GM03348 (cell line): ENCODE data around the gene THAP4.

Experiments
- DNase-seq: peaks from one replicate; pipeline ENCODE4 v3.0.0; 2012; ENCODE audit warnings: low spot score

Gene THAP4

DNA sequence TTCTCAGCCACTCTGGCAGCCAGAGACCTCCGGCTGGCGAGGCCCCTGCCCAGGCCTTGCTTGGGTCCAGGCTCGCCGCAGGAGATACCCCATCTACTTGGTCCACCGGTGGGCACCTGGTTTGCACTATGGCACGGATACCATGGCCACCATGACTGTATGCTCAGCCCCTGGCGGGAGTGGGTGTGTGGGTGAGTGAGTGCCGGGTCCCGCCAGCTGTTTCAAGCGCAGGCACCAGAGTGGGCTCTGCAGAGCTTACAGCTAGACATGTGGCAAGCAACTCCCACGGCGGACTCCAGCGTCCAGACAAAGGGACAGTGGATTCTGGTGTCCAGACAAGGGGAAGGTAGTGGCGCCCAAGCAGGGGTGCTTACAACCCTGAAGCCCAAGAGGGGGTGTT is 2.0 kb upstream of the THAP4 start:
- no peak for DNase-seq

DNA sequence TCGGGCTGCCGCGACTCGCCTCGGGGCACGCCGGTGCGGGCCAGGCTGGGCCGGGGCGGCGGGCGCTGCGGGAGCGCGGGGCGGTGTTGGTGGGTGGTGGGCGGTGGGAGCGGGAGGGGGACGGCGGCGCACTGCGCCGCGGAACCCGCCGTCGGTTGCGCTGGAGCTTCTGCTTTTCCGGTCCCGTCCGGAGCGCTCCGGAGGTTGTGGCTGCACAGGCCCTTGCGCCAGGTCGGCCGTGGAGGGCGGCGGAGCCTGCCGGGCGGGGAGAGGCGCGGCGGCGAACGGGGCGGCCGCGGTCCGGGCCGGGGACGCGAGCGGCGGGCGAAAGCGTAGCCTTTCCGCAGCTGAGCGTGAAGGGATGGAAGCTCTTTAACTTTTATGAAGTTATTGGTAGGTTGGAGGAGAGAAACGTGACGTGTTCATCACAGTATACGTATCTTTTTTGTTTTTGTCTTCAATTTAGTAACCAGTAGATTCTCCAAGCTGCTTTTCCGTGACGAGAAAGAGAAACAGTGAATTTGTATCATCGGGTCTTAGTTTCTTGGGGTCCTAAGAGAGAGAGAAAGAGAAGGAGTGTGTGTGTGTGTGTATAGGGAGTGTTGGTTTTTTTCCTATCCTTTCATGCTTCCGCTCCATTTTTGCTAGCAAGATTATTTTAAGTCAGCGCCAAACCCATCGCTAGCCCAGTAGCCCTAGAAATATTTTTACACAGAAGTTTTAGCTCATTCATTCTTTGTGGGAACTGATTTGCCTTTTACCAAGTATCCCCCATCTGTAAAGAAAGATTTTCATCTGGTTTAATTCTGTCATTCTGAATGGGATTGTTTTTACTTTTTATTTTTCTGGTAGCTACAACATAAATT is 1.1 kb upstream of the THAP4 start:
- DNase-seq = peak; percentile 79

DNA sequence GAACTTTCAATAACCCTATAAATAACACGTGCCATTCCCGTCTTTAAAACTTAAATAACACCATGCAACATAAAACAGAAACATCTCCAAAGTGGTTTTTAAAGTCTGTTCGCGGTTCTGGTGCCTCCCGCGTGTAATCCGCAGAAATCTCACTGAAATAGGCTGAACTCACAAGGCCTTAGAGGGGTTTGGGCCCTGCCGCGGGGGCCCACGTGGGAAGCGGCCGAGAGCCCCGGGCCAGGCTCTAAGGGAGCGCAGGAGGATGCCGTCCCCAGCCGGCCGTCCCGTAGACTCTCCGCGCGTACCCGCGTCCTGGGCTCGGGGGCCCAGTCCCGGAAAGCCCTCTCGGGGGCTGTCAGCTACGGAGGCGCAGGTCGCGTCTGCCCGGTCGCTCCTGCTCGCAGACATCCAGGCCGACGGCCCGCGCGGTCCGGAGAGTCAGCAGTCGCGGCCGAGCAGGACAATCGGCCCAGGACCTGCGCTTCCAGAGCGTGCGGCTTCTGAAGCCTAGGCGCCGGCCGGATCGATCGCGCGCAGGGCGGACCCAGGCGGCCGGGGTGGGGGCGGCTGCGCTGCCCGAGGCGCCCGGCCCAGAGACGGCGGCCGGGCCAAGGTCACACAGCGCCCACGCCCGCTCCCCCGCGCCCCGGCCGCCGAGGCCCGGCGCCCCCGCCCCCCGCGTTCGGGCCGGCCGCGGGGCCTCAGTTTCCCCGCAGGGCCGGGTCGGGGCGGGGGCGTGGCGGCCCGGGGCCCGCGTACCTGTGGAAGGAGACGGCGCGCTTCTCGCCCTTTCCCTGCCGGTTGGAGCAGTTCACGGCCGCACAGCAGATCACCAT is 558 bp downstream of the THAP4 start:
- DNase-seq = peak; percentile 77

DNA sequence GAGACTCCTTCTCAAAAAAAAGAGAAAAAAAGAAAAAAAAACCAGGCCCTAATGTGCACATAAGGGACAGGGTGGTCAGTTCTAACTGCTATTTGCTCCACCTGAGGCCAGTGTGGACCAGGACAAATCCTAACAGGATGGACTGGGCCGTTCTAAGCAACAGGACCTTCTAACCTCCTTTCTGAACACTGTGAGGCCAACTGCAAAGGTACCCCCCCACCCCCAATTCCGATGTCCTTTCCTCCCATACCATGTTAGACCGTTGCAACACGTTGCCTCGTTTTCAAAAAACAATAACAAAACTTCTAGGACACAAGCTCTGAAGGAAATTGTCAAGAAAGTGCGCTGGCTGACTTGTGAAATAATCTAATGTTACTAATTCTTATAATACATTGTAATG is 1.2 kb downstream of the THAP4 start:
- DNase-seq = peak; percentile 28

DNA sequence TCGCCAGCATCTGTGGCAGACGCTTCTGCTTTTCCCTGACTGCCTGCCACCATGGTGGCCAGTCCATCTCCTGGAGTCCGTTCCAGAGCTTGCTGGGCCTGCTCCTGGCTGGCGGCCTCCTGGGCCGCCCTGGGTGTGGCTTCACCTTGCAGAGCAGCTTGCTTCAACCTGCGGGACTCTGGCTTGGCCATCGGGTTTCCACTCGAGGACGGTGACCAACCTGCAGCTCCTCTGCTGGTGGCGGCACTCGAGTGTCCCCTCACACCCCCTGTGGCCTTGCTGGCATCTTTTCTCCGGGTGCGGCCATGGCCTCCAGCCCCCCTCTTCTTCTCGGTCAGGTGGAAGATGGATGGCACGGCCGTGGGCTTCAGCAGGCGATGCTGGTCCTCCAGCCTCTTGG is 3.4 kb downstream of the THAP4 start:
- no peak for DNase-seq

DNA sequence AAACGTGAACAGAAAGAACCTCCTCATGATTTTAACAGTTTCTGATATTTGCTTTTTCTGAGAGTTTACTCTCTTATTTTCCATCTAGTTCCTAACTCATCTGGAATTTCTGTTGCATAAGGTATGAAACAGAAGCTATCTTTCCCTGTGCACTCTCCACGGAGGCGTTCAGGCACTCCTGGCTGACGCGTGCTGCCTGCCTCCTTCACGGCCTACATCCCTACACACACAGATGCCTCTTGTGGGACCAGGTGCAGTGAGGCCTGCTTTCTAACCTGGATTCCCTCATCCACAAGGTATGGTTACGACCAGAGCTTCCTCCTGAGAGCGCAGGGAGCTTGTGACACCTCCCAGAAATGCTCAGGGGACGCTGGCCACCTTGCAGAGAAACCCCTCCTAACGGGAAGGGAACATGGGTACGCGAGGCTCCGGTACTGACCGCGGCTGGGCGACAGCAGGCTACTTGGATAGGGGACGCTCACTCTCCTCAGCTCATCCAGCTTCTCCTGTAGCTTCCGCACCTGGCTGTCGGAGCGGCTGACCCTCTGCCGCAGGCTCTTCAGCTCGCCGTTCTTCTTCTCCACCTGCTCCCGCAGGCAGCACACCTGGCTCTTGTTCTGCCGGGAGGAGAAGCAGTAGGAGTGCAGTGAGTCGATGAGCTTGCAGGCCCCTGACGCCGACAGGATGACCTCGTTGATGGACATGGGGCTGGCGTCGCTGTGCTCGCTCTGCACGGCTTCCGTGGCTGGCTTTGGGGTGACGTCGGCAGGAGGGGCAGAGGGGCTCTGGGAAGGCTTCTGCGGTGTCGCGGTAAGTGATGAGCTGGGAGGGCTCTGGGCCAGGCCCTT is 4.3 kb downstream of the THAP4 start:
- no peak for DNase-seq

DNA sequence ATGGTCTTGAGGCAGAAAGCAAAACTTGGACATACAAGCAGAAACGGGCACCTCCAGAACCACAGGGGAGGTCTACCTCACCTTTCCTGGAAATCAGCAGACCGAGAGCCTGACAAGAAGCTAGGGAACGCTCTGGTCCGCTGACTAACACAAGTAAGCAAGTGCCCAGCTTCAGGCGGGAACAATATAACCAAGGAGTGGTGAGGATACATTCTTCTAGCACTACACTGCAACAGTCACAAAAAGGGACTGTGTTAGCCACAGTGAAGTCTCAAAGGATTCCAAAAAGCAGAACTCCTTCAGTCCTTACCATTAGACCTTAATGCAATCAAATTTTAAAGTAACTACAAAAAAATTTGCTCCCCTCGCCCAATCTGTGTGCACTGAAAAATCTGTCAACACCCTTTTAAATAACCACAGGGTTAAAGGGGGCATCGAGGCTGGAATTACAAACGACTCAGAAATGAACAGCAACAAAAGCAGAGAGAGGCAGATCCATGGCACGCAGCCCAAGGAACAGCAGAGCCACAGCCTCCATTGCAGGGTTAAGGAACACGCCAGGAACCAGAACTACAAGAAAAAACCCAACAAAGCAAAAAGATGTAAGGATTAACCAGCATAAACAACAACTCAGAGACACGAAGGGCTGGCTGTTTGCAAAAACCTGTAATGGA is 7.1 kb downstream of the THAP4 start:
- no peak for DNase-seq

DNA sequence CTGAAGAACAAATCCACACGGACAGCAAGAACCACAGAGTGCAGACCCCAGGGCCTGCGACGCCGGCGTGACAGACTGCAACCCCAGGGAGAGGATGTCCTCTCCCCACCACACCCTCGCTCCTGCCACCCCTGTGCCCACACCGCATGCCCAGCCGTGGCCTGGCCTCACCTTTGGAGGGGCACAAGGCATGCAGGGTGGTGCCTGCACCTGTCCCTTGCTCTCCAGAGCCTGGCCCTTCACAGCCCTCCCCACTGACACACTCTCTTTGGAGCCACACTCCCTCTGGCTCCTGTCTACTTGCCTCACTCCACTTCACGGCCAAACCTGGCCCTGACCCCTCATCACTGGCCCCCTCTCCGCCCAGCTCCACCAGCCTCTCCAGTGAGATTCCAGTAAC is 9.3 kb downstream of the THAP4 start:
- no peak for DNase-seq

DNA sequence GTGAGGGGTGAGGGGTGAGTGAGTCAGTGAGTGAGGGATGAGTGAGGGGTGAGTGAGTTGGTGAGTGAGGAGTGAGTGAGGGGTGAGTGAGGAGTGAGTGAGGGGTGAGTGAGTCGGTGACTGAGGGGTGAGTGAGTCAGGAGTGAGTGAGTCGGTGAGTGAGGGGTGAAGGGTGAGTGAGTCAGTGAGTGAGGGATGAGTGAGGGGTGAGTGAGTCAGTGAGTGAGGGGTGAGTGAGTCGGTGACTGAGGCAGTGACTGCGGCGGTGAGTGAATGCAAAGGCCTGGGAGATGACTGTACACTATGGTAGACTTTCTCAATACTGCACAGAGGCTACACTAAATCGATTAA is 16.6 kb downstream of the THAP4 start:
- no peak for DNase-seq

DNA sequence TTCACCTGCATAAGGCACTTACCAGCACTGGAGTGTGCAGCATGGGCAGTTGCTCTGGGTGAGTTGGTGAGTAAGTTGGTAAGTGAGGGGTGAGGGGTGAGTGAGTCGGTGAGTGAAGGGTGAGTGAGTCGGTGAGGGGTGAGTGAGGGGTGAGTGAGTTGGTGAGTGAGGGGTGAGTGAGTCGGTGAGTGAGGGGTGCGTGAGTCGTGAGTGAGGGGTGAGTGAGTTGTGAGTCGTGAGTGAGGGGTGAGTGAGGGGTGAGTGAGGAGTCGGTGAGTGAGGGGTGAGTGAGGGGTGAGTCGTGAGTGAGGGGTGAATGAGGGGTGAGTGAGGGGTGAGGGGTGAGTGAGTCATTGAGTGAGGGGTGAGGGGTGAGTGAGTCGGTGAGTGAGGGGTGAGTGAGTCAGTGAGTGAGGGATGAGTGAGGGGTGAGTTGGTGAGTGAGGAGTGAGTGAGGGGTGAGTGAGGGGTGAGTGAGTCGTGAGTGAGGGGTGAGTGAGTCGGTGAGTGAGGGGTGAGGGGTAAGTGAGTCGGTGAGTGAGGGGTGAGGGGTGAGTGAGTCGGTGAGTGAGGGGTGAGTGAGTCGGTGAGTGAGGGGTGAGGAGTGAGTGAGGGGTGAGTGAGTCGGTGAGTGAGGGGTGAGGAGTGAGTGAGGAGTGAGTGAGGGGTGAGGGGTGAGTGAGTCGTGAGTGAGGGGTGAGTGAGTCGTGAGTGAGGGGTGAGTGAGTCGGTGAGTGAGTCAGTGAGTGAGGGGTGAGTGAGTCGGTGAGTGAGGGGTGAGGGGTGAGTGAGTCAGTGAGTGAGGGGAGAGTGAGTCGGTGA is 17.1 kb downstream of the THAP4 start:
- DNase-seq = no peak

DNA sequence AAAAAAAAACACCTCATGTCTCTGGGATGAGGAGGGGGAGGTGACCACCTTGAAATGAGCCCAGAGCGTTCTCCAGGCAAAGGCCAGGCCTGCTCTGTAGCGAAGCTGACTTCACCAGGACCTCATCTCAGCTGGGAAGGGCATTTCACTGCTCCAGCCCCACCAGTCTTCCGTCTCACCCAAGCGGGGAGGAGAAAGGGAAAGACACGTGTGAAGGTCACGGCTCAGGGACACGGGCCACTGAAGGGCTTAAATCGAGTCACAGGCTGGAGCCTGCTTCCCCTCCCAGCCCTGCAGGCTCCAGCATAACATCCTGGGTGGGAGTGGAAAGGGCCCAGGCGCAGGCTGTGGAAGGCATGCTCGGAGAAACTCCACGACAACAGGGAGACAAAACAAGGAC is 18.1 kb downstream of the THAP4 start:
- DNase-seq = no peak

DNA sequence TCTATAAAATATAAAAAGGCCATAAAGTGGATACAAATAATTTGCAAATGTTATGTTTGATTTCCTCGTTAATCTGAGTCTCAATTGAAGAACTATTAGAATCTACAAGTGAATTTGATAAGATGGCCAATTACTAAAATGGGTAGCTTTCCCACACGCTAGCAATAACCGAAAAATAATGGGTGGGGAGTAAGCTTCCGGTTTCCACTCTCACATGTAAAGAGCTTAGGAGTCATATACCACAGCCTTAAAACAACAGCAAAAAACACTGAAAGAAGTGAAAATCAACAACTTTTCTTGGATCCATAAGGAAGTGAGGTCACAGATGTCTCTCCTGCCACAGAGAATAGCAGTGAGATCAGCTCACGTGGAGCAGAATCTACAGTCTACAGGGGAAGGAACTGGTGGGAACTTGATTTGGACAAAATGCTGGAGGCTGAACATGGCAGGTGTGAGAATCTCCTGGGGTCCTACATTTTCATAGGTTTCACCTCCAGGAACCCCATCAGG is 18.6 kb downstream of the THAP4 start:
- no peak for DNase-seq

DNA sequence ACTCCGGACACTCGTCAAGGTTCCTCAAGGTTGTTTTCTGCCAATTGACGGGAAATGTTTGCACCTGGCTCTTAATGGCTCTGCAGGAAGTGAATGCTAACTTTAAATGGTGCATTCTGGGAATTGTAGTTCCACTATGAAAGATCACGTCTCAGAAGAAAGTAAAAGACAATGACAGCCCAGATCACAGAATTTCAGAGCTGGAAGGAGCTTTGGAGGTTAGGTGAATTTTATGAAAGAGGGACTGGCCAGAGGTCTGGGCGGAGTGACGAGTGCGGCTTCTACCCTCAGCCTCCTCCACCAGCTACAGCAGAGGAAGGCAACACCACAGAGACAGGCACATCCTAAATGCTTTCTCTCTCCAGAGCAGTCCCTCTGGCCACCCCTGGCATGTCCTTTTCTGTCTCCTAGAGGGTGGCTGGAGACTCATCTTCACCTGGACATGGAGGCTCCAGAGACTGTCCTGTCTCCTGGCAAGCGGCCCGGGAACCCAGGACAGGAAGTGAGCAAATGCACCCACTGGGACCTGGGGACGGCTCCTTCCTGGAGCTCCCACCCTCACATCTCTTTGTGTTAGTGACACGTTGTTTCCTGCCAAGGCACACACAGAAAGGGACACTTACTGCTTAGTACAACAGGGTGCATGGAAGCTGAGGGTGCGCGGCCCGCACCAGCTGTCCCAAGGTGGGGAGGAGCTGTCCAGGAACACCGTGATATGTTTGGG is 19.4 kb downstream of the THAP4 start:
- no peak for DNase-seq

DNA sequence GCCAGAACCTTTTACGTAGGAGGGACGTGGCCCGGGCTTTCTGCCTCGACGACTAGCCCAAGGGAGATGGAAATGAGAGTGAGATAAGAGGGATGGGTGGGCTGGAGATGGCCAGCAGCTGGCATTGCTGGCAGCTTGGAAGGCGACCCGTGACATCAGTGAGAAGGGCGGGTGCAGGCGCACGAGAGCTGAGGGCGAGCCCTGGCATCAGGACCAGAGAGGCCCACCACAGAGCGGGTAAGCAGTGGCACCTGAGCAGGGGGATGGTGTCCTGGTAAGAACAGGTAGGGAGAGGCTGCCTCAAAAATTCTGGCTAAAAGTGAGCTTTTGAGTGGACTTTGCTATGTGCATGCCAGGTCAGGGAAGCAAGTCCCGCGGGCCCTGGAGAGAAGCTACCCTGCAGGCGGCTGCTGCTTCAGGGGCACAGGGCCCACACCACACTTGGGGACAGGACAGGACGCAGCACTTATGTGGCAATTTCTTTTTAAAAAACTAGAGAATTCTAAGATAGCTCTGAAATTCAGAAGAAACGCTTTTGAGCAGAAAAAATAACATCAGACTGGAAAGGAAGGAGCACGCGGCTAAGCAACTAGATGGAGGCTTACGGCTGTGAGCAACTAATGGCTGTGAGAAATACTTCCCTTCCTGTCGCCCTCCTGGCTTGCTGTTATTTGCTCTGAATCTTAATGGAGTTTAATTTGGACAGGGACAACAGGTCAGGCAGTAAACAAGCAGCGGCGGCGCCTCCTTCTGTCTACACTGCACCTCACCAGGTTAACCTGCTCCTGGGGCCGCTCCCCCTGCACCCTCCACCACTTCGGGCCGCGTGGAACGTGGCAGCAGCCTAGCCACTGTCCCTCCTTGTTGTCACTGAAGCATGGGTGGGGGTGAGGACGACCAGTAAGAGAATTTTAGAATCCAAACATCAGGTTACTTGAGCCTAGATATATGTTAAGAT is 20.5 kb downstream of the THAP4 start:
- no peak for DNase-seq

DNA sequence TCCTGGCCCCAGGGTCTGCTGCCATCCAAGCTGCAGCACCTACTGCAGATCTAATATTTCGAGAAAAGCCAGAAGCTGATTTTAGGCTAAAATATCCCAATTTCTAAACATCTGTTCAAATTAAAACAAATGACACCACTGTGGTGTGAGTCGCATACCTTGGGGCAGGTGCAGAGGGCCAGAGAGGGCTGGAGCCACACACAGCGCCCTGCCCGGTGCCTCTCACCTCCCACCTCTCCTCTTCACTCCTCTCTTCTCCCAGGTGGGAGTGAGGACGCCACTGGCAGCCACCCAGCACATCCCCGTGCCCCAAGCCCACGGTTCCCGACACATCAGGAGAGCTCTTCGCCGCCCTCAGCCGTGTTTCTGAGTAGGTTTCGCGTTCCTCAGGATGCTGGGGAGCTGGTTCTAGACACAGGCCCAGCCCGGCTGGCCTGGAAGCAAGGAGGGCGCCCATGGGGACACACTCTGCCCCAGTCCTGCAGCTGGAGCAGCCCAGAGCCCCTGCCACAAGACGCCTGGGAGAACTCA is 21.4 kb downstream of the THAP4 start:
- no peak for DNase-seq

DNA sequence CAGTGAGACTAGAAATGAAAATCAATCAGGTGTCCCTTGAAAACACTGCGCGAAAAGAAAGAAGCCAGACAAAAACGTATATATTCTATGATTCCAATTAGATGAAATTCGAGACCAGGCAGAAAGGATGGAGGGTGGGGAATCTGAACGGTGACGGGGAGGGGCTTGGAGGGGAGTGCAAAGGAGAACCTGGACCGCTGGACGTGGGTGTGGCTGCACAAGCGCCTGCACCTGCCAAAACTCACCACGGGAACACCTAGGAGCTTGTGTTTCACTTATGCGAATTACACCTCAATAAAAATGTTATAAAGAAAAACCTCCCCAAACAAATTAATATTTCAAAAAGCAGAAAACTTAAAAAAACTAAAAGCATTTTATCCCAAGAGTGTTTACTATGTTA is 21.9 kb downstream of the THAP4 start:
- no peak for DNase-seq

DNA sequence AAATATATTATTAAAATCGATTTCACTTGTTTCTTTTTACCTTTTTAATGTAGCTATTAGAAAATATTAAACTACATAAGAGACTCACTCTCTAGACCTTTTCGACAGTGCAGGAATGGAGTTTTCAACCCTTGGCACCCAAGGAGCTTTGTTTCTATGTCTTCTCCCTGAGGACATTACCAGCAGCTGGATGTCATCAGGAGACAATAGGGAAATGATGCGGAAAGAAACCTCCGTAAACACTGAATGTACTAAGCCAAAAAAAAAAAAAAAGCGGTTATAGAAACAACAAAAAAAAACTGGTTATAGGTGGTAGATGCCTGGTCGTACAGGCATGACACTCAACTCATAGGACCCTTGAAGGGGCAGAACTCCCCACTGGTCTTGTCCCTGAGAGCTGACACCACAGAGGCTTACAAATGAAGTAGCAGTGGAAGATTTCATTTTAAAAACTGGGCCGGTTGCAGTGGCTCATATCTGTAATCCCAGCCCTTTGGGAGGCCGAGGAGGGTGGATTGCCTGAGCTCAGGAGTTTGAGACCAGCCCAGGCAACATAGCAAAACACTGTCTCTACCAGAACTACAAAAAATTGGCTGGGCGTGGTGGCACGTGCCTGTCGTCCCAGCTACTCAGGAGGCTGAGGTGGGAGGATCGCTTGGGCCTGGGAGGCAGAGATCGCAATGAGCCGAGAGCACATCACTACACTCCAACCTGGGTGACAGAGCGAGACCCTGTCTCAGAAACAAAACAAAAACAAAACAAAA is 23.8 kb downstream of the THAP4 start:
- peak; percentile 39 for DNase-seq
